NCI-H128 (cell line): ENCODE results near the gene PTRH2.

Source experiments
- DNase-seq: peaks from one replicate; lab custom pipeline; 2025; ENCODE audit not compliant: unreplicated experiment; lab: John Stamatoyannopoulos, UW

Gene PTRH2

DNA sequence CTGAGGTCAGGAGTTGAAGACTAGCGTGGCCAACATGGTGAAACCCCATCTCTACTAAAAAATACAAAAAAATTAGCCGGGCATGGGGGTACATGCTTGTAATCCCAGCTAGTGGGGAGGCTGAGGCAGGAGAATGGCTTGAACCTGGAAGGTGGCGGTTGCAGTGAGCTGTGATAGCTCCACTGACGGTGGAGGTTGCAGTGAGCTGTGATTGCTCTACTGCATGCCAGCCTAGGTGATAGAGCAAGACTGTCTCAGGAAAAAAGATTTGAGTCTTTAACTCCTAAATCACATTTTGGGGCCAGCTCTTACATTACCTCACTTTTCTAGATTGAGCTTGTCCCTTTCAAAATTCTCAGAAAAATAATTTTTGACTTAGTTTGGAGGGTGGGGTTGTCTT is 15.4 kb upstream of the PTRH2 start:
- DNase-seq, result no peak

DNA sequence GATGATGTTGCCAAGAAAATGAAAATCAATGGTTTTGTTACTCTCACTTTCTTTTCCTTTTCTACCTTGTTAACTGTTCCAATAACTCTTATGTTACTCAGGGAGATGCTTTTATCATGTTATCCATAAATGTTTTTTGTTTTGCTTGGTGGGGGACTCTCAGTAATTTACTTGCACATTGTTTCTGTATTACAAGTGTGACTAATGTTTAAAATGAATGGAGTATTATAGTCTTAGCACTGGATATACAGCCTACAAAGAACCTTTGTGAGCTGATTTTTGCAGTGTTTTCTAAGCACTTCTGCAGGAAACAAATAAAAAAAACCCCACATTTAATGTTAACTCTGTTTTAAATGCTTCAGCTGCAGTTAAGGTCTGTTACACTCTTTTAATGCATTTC is 12.3 kb upstream of the PTRH2 start:
- no peak for DNase-seq

DNA sequence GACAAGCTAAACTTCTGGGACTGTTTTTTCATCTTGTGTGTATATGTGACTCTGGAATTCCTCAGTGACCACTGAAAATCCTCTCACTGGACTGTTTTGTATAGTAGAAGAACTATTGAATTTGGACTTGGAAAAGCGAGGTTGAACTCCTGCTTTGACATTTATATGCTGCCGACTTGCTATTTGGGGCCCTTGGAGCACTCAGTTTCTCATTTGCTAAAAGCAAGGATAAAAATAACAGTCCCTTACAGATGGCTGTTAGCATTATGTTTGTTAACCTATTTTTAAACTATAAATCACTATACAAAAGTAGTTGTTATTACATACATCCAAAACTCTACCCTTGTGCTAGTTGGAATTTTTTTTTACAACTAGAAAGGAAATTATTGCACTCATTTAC is 9.2 kb upstream of the PTRH2 start:
- DNase-seq, result no peak

DNA sequence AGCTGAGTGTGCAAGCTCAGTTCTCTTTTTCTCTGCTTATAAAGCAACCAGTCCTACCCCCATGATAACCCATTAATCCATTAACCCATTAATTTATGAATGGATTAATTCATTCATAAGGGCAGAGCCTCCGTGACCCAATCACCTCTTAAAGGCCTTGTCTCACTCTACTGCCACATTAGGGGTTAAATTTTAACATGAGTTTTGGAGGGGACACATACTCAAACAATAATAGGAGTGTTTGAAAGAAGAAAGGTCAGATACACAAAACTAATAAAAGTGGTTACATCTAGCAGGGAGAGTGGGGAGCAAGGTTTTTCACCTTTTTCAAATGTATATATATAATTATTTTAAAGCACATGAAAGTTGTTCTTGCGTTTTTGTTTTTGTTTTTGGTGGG is 7.0 kb upstream of the PTRH2 start:
- no peak for DNase-seq

DNA sequence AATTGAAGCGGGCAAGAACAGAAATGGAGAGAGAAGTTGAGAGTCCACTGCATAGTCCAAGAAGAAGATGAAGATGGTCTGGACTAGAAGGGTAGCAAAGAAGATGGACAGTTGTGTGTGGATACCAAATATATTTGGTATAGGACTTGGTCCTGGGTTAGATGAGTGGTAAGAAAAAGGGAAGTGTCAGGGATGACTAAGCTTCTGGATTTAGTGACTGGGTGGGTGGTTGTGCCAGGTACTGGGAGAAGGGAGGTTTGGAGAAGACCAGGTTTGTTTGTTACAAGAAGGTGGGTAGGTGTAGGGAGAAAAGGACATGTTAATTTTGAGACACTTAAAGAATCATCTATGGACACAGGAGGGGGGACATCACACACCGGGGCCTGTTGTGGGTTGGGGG is 5.6 kb upstream of the PTRH2 start:
- DNase-seq, result no peak

DNA sequence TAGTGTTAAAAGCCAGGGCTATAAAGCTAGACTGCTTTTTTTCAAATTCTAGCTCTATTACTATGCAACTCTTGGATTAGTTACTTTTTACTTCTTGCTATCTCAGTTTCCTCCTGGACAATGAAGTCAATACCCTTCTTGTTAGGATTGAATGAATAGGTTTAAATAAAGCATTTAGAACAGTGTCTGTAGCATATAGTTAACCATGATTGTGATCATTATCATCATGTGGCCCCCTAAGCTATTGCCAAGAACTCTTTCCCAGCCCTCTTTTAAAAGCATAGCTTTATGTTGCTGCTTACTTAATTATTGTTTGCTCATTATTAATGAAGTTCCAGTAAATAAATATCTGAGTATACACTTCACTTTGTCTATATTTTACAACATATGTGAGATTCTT is 4.7 kb upstream of the PTRH2 start:
- no peak for DNase-seq

DNA sequence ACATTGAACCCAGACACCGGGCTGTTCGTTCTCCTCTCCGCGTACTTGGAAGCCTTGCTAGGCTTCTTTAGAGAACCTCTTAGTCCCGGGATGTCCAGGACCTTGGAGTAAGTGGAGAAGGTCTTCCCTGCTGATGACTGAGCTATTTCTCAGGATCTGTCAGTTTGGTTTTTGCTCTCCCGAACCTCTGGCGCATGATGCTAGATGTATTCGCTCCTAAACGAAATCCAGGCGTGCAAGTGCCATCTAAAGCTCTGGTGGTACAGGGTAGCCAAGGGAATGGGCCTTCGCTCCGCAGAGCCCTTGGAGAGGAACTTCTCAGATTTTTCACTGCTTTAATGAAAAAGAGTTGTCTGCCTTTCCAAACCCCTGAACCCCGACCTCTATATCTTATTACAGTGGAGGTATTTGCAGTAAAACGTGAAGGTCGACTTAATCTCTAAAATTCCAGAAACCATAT is 771 bp upstream of the PTRH2 start:
- no peak for DNase-seq

DNA sequence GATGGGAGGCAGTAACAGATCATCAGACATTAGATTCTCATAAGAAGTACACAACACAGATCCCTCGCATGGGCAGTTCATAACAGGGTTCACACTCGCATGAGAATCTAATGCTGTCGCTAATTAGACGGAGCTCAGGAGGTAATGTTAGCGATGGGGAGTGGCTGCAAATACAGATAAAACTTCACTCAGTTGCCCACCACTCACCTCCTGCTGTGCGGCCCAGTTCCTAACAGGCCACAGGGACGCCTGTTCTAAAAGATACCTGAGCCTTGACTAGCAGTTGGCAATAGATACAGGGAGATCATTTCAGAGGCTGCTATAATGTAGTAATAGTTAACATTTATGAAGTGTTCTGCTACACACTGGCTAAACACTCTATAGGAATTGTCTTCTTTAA is 4.9 kb downstream of the PTRH2 start:
- no peak for DNase-seq

DNA sequence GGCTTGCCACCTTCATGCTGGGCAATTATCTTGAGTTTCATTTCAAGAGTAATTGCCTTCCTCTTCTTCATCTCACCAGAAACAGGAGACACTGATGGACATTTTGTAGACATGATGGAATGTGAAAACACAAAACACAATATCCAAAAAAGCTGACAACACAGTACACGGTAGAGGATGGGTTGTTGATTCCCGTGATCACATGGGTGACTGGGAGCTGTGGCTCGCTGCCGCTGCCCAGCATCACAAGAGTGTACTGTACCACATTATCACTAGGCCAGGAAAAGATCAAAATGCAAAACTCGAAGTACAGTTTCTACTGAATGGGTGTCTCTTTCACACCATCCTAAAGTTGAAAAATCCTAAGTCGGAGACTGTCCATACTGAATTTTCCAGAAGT is 7.4 kb downstream of the PTRH2 start:
- no peak for DNase-seq

DNA sequence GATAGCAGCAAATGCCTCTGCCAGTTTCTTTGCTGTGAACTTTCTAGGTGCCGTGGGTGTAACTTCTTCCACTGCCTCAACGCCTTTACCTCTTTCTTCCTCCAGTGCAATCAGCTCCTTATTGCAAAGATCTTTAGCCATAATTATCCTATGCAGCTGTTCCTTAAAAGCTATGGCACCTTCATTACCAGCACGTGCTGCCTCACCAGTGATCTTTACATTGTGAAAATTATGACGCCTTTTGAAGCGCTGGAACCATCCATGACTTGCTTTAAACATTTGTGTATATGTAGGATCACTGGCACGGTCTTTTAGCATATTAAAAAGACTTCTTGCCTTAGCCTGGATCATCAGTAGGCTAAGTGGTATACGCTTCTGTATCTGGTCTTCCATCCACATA is 8.0 kb downstream of the PTRH2 start:
- DNase-seq, result no peak

DNA sequence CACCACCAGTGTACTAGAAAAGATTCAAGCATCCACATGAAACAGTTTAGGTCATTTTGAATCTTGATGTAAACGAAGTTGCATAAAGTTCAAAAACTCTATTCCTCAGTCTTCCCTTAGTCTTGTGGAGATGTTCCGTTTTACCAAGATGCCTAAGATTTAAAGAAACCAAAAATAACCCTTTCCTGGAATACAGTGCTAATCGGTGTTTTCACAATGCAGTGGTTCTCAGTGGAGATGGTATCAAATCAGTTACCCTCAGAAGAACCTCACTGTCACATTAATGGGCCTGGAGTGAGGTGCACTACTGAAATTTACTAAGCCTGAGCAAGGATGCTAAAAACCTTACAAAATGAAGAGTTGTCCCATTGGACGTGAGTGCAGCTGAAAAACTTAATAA is 9.1 kb downstream of the PTRH2 start:
- DNase-seq, result no peak

DNA sequence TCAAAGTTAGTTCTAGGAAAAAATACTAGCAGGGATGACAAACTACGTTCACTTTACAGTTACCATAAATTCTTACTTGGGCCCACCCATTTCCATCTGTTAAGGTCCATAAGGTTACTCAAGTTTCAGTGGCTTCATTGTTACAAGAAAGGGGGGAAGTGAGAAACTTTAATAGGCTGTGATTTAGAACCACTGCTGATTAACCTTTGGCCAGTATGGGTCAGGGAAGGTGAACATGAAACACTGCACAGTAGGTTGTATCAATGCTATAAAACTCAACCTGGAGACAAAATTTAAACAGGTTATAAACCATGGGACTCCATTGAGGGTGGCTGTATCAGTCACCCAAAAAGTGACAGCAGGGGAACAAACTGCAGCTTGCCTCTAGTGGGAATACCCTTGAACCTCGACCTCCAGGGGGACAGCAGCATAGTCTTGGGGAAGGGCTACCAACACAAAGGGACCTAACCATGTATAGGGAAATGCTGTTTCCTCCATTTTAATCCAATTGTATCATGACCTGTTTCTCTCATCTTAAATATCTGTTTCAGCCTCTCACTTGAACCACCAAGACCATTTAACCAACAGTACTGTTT is 10.4 kb downstream of the PTRH2 start:
- DNase-seq, result no peak

DNA sequence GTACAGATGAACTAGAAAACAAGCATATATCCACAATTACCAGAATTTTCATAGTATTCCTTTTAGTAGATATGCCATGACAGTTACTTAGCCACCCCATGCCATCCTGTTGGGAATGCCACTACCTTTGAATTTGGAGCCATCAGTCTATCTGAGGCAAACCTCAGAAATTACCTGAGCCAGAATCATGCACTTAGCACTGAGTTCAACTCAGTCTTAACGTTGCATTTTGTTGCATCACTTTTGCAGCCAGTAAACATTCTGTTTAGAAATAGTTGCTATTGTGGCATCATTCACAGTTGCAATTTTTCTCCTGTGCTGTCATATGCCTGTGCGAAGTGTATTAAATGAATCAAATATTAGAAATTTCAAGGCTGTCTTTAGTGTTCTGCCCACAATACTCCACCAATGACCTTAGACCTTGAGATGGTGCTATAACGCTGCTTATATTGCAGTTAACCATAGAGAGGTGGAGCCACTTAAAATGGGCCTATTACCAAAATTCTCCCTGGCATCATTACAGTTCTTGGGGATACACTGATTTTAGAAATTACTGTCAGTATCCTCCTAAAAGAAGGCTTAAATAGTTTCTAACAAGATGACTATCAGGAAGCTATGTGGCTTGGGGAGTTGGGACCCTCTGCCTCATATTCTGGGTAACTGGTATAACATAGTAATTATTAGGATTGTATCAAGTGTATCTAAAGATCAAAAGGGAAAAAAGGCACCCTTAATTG is 11.1 kb downstream of the PTRH2 start:
- DNase-seq, result no peak

DNA sequence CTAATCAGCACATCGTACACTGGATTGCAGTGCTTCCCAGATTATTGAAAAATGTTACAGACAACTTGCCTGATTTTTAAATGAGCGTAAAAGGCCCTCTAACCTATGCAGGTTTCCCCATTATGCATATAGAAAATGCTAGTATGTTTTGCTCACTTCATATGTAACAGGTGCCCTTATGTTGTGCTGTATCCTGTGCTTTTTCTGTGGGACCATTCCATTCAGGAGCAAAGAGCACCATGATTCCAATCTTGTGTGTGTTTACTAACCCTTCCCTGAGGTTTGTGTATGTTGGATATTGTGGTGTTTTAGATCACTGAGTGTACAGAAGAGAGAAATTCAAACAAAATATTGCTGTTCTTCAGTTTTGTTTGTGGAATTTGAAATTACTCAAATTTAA is 12.9 kb downstream of the PTRH2 start:
- no peak for DNase-seq

DNA sequence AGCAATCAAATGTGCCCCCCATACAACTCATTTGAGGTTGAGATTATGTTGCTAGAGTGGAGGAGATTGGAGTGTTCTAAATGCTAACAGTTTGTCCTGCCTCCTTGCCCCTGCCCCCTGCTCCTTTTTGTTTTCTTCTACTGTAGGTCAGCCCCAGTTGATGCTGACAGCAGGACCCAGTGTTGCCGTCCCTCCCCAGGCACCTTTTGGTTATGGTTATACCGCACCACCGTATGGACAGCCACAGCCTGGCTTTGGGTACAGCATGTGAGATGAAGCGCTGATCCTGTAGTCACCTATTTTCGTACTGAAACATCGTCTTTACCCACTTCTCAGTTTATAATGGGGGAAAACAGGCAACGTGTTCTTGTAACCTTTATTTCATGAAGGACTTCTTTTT is 13.6 kb downstream of the PTRH2 start:
- no peak for DNase-seq

DNA sequence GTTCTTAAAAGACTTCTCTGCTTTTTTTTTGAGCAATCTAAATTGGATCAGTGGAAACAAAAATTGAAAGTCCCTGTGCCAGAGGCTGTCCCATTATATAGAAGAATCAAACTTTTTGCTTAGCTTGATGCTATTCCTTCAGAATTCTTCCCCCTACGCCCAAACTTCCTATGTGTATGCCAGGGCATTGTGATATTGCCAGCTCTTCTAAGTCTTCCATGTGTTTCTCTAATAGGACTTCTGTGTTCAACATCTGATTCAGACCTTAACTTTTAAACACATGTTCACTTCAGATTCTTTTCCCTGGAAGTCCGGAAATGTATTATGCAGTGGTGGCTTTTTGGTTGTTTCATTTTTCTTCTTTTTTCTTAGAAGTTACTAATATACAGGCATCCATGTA is 18.7 kb downstream of the PTRH2 start:
- no peak for DNase-seq

DNA sequence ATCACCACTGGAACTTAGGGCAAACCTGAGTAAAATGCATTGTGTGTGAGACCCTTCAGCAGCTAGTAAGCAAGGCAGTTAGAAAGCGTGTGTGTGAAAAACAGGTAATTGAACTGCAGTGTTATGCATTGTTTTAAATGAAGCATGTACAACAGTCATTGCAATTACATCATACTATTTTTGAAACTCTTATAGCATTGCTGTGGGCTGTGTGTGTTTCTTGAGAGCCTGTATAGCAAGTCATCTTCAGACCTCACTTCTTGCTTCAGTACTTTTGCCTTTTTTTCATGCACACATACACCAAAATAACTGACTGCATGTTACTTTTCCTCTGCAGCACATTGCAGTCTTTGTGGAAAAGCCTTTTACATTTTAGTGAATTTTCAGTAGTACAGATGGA is 19.2 kb downstream of the PTRH2 start:
- no peak for DNase-seq

DNA sequence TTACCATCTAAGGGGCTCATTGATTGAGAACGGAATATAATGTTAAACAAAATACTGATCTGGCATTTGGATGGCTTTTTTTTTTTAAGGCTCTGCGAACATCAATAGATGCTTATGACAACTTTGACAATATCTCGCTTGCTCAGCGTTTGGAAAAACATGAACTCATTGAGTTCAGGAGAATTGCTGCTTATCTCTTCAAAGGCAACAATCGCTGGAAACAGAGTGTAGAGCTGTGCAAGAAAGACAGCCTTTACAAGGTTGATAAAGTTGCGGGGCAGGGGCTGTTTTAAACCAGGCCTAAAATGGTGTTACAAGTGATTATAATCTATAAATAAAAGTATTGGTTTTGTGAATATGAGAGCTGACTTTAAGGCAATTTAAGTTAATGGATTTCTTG is 22.3 kb downstream of the PTRH2 start:
- DNase-seq, result no peak

DNA sequence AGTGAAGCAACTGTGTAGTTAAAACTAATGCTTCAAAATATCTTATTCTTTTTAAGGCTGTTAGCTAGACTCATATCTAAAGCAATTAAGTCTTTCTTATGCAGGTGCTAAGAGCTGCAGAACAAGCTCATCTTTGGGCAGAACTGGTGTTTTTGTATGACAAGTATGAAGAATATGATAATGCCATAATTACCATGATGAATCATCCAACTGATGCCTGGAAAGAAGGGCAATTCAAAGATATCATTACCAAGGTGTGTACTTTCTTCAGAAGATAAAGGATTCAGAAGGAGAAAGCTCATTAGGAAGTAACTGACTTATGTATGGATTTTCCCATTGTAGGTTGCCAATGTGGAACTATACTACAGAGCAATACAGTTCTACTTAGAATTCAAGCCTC is 23.9 kb downstream of the PTRH2 start:
- DNase-seq, result no peak

DNA sequence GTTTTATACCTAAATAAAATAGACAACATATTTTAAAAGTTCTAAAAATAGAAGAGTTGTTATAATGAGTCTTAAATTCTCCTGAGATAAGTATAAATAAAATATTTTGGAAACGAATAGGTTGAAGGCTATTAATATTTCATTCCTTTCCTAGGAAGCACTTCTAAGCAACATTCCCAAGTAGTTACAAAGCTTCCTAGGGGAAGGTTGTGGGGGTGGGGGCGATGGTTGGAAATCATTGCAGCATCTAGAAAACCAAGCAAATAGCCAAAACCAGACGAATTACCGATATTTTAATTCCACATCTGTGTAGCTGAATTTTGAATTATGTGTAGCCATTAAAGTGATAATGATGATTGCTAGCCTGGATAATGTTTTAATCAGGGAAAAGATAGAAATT is 26.9 kb downstream of the PTRH2 start:
- no peak for DNase-seq

DNA sequence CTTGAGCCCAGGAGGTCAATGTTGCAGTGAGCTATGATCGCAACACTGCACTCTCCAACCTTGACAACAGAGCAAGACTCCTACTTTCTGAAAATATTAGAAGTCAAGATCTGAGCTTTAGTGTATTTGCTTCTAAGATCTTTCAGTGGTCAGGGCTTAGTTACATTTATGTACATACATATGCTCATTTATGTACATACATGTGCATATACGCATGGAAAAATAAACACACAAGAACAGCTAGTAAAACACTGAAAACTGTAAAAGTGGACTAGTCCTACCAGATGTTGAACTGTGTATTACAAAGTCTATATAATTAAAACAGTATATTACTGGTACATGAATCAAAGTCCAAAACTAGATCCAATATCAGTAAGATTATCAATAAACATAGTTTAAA is 28.3 kb downstream of the PTRH2 start:
- DNase-seq, result no peak

DNA sequence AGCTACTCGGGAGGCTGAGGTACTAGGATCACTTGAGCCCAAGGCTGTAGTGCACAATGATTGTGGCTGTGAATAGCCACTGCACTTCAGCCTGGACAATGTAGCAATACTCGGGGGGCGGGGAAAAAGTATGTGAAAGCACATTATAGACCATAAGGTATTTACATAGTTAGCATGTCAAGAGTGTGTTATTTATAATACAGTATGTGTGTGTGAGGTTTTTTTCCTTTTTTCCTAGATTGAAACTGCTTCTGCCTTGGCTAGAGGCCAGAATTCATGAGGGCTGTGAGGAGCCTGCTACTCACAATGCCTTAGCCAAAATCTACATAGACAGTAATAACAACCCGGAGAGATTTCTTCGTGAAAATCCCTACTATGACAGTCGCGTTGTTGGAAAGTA is 30.5 kb downstream of the PTRH2 start:
- DNase-seq, result no peak

DNA sequence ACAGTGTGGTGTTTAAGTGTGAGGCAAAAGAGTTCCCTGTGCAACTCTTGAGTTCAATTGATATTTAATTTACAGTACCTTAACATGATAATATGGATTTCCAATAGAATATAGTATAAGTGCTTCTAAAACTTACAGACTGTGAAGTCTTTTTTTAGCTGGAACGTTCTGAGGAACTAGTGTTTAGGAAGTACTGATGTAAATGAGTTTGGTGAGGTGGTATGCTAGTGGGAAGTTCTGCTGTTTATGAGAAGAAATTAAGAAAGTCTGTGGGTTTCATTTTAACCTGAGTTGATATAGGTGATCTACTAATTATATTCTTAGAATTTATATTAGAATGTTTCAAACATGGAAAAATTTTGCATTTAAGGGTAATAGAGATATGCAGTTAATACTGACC is 32.0 kb downstream of the PTRH2 start:
- DNase-seq, result no peak
